Mucosa of rectum (tissue), 2 donors: ENCODE measurements around the gene FAM120B.
"Not testable (repeated sequence)": the region's sequence is repeated elsewhere in the genome, so short reads cannot be mapped to it uniquely, and the experiment has no call there.

ENCODE experiments used
- H3K27ac ChIP-seq, 2 donors: one replicate each; pipeline ENCODE4 v1.7.0; 2013; ENCODE audit warnings: inconsistent platforms in 2 of 2, low read depth in 2 of 2, low read length in 2 of 2
- H3K27me3 ChIP-seq, 2 donors: one replicate each; pipeline ENCODE4 v1.7.0; 2013; ENCODE audit warnings: low read length in 2 of 2; ENCODE audit not compliant: control insufficient read depth in 2 of 2, insufficient read depth in 2 of 2
- H3K36me3 ChIP-seq, 2 donors: one replicate each; pipeline ENCODE4 v1.7.0; 2013; ENCODE audit warnings: low read length in 2 of 2; ENCODE audit not compliant: control insufficient read depth in 2 of 2, insufficient read depth in 2 of 2
- H3K4me1 ChIP-seq, 2 donors: one replicate each; pipeline ENCODE4 v1.7.0; 2013; ENCODE audit warnings: low read length in 2 of 2, mild to moderate bottlenecking in 1 of 2; ENCODE audit not compliant: control insufficient read depth in 2 of 2, insufficient read depth in 2 of 2
- H3K4me3 ChIP-seq, 2 donors: one replicate each; pipeline ENCODE4 v1.7.0; 2013; ENCODE audit warnings: low read length in 2 of 2
- H3K9ac ChIP-seq, 2 donors: one replicate each; pipeline ENCODE4 v1.7.0; 2013; ENCODE audit warnings: low read length in 2 of 2, low read depth in 1 of 2, mild to moderate bottlenecking in 1 of 2
- H3K9me3 ChIP-seq, 2 donors: one replicate each; pipeline ENCODE4 v1.7.0; 2013; ENCODE audit warnings: low read length in 2 of 2; ENCODE audit not compliant: control insufficient read depth in 2 of 2
- donor health status: healthy.
- donor health status: Normal muscosa, but diverticular disease.

FAM120B gene

DNA sequence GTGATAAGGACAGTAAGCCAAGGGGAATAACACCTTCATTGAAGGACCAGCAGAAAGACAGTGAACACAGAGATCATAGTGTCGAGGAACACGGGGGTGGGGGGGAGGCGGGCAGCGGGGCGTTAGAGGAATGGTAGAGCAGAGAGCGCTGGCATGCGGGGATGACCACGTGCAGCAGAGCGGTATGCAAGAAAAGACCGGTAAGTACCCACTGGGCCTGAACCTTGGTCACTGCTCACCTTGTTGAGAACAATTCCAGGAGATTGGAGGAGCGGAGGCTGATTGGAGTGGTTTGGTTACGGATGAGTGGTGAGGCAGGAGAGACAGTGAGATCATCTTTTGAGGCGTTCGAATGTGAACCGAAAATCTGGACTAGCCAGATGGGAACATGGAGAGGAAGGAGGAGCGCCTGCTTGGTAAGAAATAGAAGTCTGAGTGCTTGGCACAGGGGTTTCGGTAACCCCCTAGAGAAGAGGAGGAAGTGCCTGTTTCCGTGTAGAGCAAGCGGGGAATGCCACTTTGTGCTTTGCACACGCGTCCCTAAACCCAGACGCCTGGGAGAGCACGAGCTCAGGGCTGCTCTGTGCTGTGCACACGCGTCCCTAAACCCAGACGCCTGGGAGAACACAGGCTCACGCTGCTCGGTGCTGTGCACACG, 70.0 kb downstream of the FAM120B start:
- H3K36me3 ChIP-seq, result peaks cover 6 to 11% of the 10 kb centered on the region in 2 donors
- no peak overlapping the region for H3K9ac ChIP-seq
- no peaks in the 10 kb centered on the region for H3K27me3 ChIP-seq
- H3K27ac ChIP-seq, result no peak overlapping the region
- no peaks in the 10 kb centered on the region for H3K9me3 ChIP-seq
- peaks cover 0 to 2% of the 10 kb centered on the region in 2 donors for H3K4me1 ChIP-seq
- H3K4me3 ChIP-seq, result no peak overlapping the region

DNA sequence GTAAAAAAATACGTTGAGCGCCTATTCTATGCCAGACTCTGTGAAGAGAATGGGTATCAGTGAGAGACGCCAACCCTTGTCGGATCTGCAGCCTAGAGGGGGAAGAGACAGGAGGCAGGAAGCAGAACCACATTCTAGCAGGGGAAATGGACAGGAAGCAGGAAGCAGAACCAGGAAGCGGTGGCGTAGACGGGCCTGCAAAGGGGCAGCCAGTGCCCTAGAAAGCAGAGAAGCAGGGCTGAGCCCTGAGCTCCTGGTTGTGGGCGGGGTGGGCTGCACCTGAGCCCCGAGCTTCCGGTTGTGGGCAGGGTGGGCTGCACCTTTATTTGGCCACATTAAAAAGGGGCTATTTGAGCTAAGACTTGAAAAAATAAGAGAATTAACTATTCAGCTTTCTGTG, 71.9 kb downstream of the FAM120B start:
- no peak overlapping the region for H3K9ac ChIP-seq
- no peaks in the 10 kb centered on the region for H3K9me3 ChIP-seq
- no peaks in the 10 kb centered on the region for H3K4me1 ChIP-seq
- H3K4me3 ChIP-seq, result no peak overlapping the region
- H3K27me3 ChIP-seq, result no peaks in the 10 kb centered on the region
- H3K36me3 ChIP-seq, result peaks cover 6 to 11% of the 10 kb centered on the region in 2 donors
- no peak overlapping the region for H3K27ac ChIP-seq

DNA sequence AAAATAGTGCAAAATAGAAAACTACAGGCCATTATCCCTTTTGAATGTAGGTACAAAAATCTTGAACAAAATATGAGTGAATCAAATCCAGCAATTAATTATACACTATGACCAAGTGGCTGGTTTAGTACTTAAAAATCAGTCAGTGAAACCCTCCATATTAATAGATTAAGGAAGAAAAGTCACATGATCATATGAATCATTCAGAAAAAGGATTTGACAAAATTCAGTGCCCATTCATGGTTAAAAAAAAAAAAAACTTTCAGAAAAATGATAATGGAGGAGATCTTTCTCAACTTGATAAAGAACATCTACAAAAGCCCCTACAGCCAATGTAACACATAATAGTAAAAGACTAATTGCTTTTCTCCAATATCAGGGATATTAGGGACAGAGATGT, 75.0 kb downstream of the FAM120B start:
- H3K27ac ChIP-seq, result no peak overlapping the region
- H3K4me3 ChIP-seq, result no peak overlapping the region
- no peaks in the 10 kb centered on the region for H3K27me3 ChIP-seq
- no peaks in the 10 kb centered on the region for H3K4me1 ChIP-seq
- no peaks in the 10 kb centered on the region for H3K9me3 ChIP-seq
- no peak overlapping the region for H3K9ac ChIP-seq
- peaks cover 0 to 3% of the 10 kb centered on the region in 2 donors for H3K36me3 ChIP-seq

DNA sequence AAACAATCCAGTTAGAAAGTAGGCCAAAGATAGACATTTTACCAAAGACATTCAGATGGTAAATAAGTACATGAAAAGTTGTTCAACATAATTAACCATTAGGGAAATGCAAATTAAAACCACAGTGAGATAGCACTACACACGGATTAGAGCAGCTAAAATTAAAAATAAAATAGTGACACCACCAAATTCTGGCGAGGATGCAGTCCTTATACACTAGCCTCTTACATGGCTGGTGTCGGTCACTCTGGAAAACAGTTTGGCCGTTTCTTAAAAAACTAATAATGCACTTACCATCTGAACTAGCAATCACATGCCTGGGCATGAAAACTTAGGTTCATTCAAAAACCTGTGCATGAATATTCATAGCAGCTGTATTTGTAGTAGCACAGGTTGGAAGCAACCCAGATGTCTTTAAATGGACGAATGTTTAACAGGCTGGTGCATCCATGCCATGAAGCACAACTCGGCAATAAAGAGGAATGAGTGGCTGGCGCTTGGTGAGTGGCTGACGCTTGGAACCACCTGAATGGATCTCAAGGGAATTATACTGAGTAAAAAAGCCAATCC, 77.0 kb downstream of the FAM120B start:
- Histone ChIP-seq H3K4me1 (no peaks in the 10 kb centered on the region), H3K4me3 (no peak overlapping the region), H3K9ac (no peak overlapping the region), H3K36me3 (peaks cover 8 to 9% of the 10 kb centered on the region in 2 donors), H3K27me3 (no peaks in the 10 kb centered on the region), H3K27ac (no peak overlapping the region), H3K9me3 (no peaks in the 10 kb centered on the region)

DNA sequence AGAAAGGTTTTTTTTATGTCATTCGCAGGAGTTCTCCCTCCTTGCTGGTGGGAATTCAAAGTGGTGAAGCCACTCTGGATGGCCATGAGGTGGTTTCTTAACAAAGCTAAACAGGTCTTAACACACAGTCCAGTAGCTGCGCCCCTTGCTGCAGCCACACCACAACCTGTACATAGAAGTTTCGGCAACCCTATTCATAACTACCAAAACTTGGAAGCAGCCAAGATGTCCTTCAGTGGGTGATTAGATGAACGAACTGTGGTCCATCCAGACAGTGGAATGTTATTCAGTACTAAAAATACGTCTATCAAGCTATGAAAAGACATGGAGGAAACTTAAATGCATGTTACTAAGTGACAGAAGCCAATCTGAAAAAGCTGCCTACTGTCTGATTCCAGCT, 78.9 kb downstream of the FAM120B start:
- peaks cover 15 to 20% of the 10 kb centered on the region in 2 donors for H3K36me3 ChIP-seq
- H3K9me3 ChIP-seq, result no peaks in the 10 kb centered on the region
- H3K4me3 ChIP-seq, result no peak overlapping the region
- no peaks in the 10 kb centered on the region for H3K4me1 ChIP-seq
- H3K27ac ChIP-seq, result no peak overlapping the region
- H3K27me3 ChIP-seq, result no peaks in the 10 kb centered on the region
- H3K9ac ChIP-seq, result no peak overlapping the region

DNA sequence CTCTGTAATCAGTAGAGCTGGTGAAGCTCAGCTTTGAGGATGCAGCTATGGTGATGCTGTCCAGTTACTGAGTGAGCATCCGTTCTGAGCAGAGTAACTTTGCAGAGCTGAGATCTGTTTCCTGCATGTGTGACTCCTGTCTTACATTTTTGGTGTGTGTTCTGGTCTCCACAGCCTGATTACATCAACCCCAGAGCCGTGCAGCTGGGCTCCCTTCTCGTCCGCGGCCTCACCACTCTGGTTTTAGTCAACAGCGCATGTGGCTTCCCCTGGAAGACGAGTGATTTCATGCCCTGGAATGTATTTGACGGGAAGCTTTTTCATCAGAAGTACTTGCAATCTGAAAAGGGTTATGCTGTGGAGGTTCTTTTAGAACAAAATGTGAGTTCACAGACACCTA, 81.6 kb downstream of the FAM120B start:
- H3K9me3 ChIP-seq, result no peaks in the 10 kb centered on the region
- no peaks in the 10 kb centered on the region for H3K4me1 ChIP-seq
- H3K27ac ChIP-seq, result no peak overlapping the region
- H3K9ac ChIP-seq, result no peak overlapping the region
- no peaks in the 10 kb centered on the region for H3K27me3 ChIP-seq
- H3K36me3 ChIP-seq, result peaks cover 25 to 36% of the 10 kb centered on the region in 2 donors
- H3K4me3 ChIP-seq, result no peak overlapping the region

DNA sequence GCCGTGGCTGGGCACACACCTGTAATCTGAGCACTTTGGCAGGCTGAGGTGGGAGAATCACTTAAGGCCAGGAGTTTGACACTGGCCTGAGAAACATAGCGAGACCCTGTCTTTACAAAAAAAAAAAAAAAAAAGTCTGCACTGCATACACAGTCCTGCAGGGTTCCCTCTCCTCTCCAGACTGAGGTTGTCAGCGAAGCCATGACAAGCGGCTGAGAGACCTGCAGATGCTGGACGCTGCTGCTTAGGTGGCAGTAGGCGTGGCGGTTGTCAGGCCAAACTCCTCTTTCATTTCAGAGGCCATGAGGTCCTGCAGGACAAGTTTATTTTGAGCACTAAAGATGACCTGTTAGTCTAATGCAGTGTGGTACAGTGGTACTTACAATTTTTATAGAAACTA, 86.5 kb downstream of the FAM120B start:
- Histone ChIP-seq H3K4me3 (no peak overlapping the region), H3K4me1 (no peaks in the 10 kb centered on the region), H3K27ac (no peak overlapping the region), H3K27me3 (no peaks in the 10 kb centered on the region), H3K9ac (no peak overlapping the region), H3K9me3 (no peaks in the 10 kb centered on the region), H3K36me3 (peaks cover 65 to 75% of the 10 kb centered on the region in 2 donors)

DNA sequence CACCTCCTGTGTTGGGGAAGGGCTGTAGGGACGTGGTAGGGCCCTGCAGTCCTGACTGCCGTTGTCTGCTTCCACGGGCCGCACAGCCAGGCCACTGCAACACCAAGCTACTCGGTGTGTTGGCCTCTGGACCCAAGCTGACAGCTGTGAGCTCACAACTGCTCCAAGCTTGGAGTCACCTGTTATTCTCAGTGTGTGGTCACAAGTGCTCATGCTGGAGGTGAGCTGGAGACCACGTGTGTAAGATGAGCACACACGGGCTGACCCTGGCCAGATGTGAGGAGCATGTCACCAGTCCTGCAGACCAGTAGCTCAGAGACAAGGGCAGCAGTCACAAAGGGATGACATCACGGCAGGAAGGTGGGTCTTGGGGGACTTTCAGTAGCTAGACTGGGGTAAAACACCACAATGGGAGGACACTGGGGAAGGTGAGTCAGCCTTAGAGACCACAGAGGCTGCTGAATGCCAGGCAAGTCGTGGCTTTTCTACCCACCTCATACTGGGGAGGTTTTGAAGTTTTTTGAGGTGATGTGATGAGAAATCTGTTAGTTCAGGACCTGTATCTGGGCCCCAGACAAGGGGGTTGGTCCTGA, 87.3 kb downstream of the FAM120B start:
- Histone ChIP-seq H3K36me3 (peaks cover 59 to 71% of the 10 kb centered on the region in 2 donors), H3K27me3 (no peaks in the 10 kb centered on the region), H3K4me3 (no peak overlapping the region), H3K27ac (no peak overlapping the region), H3K9ac (no peak overlapping the region), H3K9me3 (no peaks in the 10 kb centered on the region), H3K4me1 (no peaks in the 10 kb centered on the region)

DNA sequence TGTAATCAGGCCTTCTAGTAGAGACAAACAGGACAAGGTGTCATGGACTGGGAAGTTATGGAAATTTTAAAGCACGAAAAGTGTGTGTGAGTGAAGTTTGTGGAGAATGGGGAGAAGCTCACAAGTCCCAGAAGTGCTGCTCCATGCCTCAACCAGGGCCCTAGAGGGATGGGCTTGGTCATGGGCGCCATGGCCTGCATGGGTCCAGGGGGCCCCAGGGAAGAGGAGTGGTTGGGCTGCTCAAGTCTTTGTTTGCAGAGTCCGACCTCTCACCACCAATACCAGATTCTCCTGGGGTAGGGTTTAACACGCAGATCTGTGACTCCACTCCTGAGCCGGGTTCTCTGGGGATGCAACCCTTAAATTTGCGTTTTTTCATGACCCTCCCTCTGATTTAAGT, 88.4 kb downstream of the FAM120B start:
- Histone ChIP-seq H3K27ac (no peak overlapping the region), H3K36me3 (peaks cover 57 to 64% of the 10 kb centered on the region in 2 donors), H3K4me3 (no peak overlapping the region)

DNA sequence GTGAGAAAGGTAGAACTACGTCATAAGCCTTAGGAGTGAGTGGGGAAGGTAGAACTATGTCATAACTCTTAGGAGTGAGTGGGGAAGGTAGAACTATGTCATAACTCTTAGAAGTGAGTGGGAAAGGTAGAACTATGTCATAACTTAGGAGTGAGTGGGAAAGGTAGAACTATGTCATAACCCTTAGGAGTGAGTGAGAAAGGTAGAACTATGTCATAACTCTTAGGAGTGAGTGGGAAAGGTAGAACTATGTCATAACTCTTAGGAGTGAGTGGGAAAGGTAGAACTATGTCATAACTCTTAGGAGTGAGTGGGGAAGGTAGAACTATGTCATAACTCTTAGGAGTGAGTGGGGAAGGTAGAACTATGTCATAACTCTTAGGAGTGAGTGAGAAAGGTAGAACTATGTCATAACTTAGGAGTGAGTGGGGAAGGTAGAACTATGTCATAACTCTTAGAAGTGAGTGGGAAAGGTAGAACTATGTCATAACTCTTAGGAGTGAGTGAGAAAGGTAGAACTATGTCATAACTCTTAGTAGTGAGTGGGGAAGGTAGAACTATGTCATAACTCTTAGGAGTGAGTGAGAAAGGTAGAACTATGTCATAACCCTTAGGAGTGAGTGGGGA, 92.3 kb downstream of the FAM120B start:
- not testable (repeated sequence) for H3K9me3 ChIP-seq, H3K27ac ChIP-seq, H3K9ac ChIP-seq, H3K4me3 ChIP-seq, H3K4me1 ChIP-seq, H3K27me3 ChIP-seq
- peaks cover 52 to 69% of the 10 kb centered on the region in 2 donors for H3K36me3 ChIP-seq

More for the DNA sequence above, 88.4 kb downstream of the FAM120B start:
- Histone ChIP-seq H3K4me1 (no peaks in the 10 kb centered on the region), H3K9me3 (no peaks in the 10 kb centered on the region), H3K9ac (no peak overlapping the region), H3K27me3 (no peaks in the 10 kb centered on the region)
